ENCODE measurements around the gene RNF166.

The RNF166 gene

DNA sequence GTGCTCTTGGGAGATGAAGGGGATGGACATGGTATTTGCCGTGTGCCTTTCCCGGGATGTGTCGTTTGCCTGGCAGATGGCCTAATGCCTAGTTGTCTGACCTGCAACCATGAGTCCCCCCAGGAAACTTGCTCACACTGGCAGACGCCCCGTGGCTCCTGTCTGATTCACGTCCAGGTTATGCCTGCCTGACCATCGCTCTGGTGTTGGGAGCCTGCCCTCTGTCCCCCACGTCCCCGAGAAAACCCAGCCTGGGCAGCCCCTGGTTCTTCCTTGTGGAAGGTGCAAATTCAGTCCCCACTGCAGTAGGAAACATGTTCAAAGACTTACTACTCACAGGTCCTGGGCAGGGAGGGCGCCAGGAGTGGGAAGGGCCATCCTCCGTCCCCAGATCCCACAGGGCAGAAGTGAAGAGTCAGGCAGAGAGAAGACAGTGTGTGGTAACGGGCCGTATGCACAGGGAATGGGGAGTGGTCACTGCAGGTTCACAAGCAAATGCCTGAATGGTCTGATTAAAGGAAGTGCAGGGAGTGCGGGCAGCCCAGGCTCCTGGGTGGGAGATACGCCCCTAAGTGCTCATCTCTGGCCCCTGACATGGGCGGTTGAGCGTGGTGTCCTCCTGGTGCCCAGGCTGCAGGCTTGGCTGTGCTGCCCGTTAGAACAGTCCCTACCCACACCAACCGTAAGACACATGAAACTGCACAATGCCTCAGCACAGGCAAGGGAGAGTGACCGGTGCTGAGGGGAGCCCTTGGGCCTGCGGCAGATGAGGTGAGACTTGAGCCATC lies 15.7 kb downstream of the RNF166 start:
- H4K20me1 ChIP-seq (ENCODE audit: insufficient read depth, low read length), result peaks cover 14% of the 10 kb centered on the region
- H3K4me1 ChIP-seq (ENCODE audit: insufficient read depth, low read length), result peaks cover 17% of the 10 kb centered on the region
- no peak overlapping the region for H3K9ac ChIP-seq (ENCODE audit: low read depth, low read length)
- TF ChIP-seq EZH2 (IDR thresholded peaks at IDR 0.05; ENCODE audit: borderline replicate concordance, low read depth, low read length, severe bottlenecking), result no peak
- TF ChIP-seq, protein P1, sequence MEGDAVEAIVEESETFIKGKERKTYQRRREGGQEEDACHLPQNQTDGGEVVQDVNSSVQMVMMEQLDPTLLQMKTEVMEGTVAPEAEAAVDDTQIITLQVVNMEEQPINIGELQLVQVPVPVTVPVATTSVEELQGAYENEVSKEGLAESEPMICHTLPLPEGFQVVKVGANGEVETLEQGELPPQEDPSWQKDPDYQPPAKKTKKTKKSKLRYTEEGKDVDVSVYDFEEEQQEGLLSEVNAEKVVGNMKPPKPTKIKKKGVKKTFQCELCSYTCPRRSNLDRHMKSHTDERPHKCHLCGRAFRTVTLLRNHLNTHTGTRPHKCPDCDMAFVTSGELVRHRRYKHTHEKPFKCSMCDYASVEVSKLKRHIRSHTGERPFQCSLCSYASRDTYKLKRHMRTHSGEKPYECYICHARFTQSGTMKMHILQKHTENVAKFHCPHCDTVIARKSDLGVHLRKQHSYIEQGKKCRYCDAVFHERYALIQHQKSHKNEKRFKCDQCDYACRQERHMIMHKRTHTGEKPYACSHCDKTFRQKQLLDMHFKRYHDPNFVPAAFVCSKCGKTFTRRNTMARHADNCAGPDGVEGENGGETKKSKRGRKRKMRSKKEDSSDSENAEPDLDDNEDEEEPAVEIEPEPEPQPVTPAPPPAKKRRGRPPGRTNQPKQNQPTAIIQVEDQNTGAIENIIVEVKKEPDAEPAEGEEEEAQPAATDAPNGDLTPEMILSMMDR (IDR thresholded peaks at IDR 0.05; ENCODE audit: borderline replicate concordance, extremely low read depth, low read length, poor library complexity, severe bottlenecking), result no peak
- DNase-seq, result no peak
- no peaks in the 10 kb centered on the region for H3K36me3 ChIP-seq (ENCODE audit: insufficient read depth, low read length)
- peaks cover 16% of the 10 kb centered on the region for H3K27me3 ChIP-seq (ENCODE audit: insufficient read depth, low read length, poor library complexity)
- no peaks in the 10 kb centered on the region for H3K9me3 ChIP-seq (ENCODE audit: insufficient read depth, low read length, severe bottlenecking)
- no peak overlapping the region for H2AFZ ChIP-seq (ENCODE audit: low read depth, low read length)
- no peak overlapping the region for H3K4me3 ChIP-seq (ENCODE audit: low read depth in 1 of 2, low read length in 2 of 2)
- H3K27ac ChIP-seq (ENCODE audit: low read length), result no peak overlapping the region
- H3K79me2 ChIP-seq (ENCODE audit: insufficient read depth, low read length), result no peaks in the 10 kb centered on the region
- H3K4me2 ChIP-seq (ENCODE audit: insufficient read depth, low read length), result no peak overlapping the region
- no peak for ATAC-seq (ENCODE audit: insufficient read depth, low read depth)

DNA sequence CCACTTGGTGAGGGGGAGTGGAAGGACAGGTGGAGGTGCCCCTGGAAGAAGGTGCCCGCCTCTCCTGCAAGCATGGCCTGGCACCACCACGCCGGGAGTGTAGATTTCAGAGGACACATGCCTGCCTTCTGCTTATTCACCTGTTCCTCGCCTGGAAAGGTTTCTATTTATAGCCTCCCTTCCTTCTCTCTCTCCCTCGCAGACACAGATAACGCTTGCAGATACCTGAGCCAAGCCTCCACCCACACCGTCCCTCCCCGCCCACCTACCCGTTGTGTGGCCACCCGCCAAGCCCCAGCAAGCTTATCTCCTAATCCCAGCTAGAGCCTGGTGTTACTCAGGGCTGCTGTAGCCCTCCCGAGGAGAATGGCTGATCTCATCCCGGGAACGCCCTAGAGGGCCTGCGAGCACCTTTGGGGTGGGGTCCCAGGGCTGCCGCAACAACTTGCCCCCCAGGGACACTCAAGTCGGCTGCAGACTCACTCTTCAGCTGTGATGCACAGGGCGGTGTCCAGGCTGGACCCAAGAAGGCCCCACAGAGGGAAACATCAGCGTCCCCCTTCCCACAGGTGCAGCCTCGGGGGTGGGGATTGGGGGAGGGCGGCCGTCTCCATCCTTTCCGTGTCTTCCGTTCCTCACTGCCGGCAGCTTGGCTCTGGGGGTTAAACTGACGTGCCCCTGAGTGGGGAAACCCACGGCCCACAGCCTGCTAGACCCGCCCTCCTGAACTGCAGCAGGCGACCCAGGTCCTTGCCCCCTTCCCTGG lies 18.0 kb downstream of the RNF166 start:
- Histone ChIP-seq H3K9ac (ENCODE audit: low read depth, low read length) (no peak overlapping the region), H3K4me1 (ENCODE audit: insufficient read depth, low read length) (peaks cover 18% of the 10 kb centered on the region), H3K27ac (ENCODE audit: low read length) (no peak overlapping the region), H2AFZ (ENCODE audit: low read depth, low read length) (no peak overlapping the region), H3K27me3 (ENCODE audit: insufficient read depth, low read length, poor library complexity) (peaks cover 20% of the 10 kb centered on the region), H4K20me1 (ENCODE audit: insufficient read depth, low read length) (peaks cover 20% of the 10 kb centered on the region), H3K9me3 (ENCODE audit: insufficient read depth, low read length, severe bottlenecking) (no peaks in the 10 kb centered on the region), H3K36me3 (ENCODE audit: insufficient read depth, low read length) (no peaks in the 10 kb centered on the region), H3K79me2 (ENCODE audit: insufficient read depth, low read length) (no peaks in the 10 kb centered on the region), H3K4me2 (ENCODE audit: insufficient read depth, low read length) (no peak overlapping the region), H3K4me3 (ENCODE audit: low read depth in 1 of 2, low read length in 2 of 2) (no peak overlapping the region)
- no peak for DNase-seq
- TF ChIP-seq, protein P1 (IDR thresholded peaks at IDR 0.05; ENCODE audit: borderline replicate concordance, extremely low read depth, low read length, poor library complexity, severe bottlenecking), result no peak
- no peak for TF ChIP-seq EZH2 (IDR thresholded peaks at IDR 0.05; ENCODE audit: borderline replicate concordance, low read depth, low read length, severe bottlenecking)
- no peak for ATAC-seq (ENCODE audit: insufficient read depth, low read depth)

GRCh38 chr16:88687676-88688012 lies 18.6 kb downstream of the RNF166 start:
- Histone ChIP-seq H3K4me3 (ENCODE audit: low read depth in 1 of 2, low read length in 2 of 2) (no peak overlapping the region), H3K36me3 (ENCODE audit: insufficient read depth, low read length) (no peaks in the 10 kb centered on the region), H3K9ac (ENCODE audit: low read depth, low read length) (no peak overlapping the region), H3K9me3 (ENCODE audit: insufficient read depth, low read length, severe bottlenecking) (no peaks in the 10 kb centered on the region), H3K27ac (ENCODE audit: low read length) (no peak overlapping the region), H3K4me1 (ENCODE audit: insufficient read depth, low read length) (peaks cover 18% of the 10 kb centered on the region), H2AFZ (ENCODE audit: low read depth, low read length) (no peak overlapping the region), H3K27me3 (ENCODE audit: insufficient read depth, low read length, poor library complexity) (peaks cover 20% of the 10 kb centered on the region), H3K4me2 (ENCODE audit: insufficient read depth, low read length) (no peak overlapping the region), H3K79me2 (ENCODE audit: insufficient read depth, low read length) (no peaks in the 10 kb centered on the region), H4K20me1 (ENCODE audit: insufficient read depth, low read length) (peaks cover 20% of the 10 kb centered on the region)
- TF ChIP-seq, protein P1 (IDR thresholded peaks at IDR 0.05; ENCODE audit: borderline replicate concordance, extremely low read depth, low read length, poor library complexity, severe bottlenecking), result no peak
- TF ChIP-seq EZH2 (IDR thresholded peaks at IDR 0.05; ENCODE audit: borderline replicate concordance, low read depth, low read length, severe bottlenecking), result no peak
- DNase-seq (no peak), ATAC-seq (ENCODE audit: insufficient read depth, low read depth) (no peak)

All from DND-41 (cell line).